Measurements from ENCODE around the gene UBE3B.
A peak's percentile ranks its signal among the peaks of the same experiment; 100 is the strongest.

The UBE3B gene

DNA sequence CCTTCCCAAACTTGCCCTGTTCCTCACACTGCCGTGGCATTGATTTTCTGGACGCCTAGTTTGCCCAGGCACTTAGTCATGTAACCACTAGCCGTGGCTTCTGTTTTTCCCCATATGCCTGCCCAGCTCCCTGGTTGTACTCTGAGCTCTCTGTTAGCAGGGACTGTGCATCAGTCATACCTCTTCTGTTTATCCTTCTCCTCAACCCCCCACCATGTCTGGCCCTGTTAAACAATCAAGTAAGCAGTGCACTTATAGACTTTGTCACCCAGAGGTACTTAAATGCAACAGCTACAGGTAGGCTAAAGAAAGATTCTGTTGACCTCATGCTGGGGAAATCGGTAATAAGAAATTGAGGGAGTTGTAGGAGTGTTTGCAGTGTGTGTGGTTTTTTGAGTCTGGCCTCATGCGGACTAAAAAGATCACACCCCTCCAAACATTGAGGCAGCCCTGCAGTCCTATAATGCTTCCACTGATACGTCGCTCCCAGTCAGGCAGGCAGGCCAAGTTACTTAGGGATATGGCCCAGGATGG is 17.0 kb downstream of the UBE3B start:
- no peak for DNase-seq (ENCODE audit: low read depth in 2 of 2)

DNA sequence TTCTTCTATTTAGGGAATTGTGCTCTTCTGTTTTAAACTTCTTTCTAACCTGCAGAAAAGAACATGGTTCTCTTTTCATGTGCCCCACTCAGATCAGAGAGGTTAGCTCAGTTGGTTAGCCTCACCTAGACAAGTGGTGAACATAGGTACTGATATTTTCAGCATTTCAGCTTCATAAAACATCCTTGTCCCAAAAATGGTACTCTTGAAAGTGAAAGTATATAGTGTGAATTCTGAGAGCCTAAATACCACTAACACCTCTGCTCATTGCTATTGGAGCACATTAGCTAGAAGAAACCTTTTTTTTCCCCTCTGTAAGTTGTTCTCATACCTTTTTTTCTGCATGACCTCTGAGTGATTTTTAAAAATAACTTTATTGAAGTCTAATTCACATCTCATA is 17.6 kb downstream of the UBE3B start:
- DNase-seq (ENCODE audit: low read depth in 2 of 2), result no peak

DNA sequence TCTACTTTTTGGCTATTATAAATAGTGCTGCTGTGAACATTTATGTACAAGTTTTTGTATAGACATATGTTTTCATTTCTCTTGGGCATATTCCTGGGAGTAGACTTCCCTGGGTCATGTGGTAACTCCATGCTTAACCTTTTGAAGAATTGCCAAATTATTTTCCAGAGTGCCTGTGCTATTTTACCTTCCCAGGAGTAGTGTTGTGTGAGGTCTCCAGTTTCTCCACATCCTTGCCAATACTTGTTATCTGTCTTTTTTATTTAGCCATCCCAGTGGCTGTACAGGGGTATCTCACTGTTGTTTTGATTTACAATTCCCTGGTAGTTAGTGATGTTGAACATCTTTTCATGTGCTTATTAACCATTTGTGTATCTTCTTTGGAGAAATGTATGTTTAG is 18.9 kb downstream of the UBE3B start:
- DNase-seq (ENCODE audit: low read depth in 2 of 2), result no peak

DNA sequence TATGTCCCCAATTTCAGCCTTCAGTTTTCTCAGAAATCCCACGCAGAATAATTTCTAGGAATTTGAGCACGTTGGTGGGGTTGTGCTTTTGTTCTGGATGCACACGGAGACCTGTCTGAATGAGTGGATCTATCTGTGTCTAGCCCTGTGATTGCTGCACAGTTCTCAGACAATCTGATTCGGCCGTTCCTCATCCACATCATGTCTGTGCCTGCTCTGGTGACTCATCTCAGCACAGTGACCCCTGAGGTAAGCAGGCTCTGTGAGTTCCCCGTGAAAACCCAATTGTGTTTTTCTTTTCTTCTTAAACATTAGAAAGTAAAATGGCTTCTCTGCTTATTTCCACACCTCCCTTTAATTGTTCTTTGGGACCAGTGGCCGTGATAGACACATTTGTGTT is 20.2 kb downstream of the UBE3B start:
- DNase-seq (ENCODE audit: low read depth in 2 of 2), result no peak

DNA sequence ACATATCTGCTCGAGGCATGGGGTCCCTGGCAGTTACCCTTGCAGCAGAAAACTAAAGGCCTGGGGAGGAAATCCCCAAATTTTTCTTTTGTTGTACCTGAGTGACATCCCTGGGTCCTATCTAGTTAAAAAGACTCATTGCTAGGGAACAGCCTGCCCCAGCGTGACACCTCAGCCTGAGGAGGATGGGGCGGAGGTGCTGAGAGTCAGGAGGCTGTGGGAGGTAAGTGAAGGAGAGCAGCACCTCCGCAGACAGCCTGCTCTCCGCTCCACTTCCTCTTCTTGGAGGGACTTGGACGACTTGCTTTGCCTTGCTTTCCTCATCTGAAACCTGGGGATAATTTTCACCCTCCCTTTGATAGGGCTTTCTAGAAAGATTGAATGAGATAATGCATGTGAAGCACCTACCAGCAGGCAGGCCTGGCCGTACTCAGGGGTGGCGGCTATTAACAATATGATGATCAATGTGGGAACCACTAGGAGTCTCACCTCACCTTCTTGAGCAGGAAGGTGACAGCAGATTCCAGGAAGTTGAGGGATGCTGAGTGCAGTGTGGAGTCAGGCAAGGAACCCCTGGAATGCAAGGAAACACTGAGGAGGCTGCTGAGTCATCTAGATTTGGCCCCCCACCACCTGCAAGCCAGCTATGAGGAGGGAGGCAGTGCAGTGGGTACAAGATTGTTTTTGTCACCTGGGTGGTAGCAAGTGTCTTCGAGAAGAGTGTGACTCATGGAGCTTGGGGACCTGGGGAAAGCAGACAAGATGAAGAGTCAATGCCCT is 23.2 kb downstream of the UBE3B start:
- no peak for DNase-seq (ENCODE audit: low read depth in 2 of 2)

DNA sequence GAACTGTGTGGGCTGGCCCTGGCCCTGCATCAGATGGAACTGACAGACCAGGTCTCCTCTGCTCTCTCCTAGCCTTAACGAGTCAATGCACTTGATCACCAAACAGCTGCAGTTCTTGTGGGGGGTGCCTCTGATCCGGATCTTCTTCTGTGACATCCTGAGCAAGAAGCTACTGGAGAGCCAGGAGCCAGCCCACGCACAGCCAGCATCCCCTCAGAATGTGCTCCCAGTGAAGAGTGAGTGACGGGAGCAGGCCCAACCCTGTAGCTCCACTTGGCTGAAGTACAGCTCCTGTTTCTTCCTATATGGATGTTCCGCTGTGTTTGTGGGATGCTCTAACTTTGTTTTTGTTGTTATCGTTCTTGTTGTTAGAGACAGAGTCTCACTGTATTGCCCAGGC is 23.9 kb downstream of the UBE3B start:
- no peak for DNase-seq (ENCODE audit: low read depth in 2 of 2)

DNA sequence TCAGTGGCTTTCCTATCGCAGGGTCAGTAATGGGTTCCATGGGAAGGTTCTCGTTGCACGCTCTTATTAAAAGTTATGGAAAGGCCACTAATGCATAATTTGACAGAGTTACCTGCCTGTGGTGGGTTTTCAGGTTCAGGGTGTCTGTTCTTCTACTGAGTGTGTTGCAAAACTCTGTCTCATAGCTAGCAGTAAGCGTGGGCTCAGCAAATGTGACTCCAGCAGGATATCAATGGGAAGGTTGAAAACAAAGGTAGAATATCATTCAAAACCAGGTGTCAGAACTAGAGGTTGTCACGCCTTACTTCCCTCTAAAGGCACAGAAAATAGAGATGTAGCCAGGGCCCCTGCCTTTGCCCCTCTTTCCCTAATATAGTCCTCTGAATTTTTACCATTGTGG is 24.9 kb downstream of the UBE3B start:
- no peak for DNase-seq (ENCODE audit: low read depth in 2 of 2)

DNA sequence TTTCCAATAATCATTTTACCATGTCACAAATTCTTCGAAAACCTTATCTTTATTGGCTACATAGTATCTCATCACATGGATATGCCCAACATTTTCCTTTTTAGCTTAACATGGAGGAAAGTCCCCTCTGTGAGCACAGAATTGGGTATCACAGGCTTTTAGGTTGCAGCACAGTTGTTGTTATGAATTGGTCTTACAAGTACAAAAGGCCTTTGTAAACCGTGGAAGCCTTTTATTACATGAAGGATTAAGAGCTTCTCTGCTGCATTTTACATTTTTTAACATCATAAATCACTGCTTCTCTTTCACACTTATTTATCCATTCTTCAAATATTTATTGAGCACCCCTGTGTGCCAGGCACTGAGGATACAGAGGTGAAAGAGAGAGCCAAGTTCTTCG is 26.2 kb downstream of the UBE3B start:
- no peak for DNase-seq (ENCODE audit: low read depth in 2 of 2)

DNA sequence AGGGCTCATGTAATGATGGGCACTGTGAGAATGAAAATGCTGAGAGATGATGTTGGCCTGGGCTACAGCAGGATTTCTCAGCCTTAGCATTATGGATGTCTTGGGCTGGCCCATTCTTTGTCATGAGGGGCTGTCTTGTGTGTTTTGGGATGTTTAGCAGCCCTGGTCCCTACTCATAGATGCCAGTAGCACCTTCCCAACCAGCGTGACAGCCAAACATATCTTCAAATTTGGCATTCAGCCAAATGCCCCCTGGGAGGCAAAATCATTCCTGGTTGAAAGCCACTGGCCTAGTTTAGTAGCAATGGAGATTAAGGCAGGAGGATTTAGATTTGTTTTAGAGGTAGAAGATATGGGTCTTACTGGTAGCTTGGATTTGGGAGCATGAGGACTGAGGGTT is 26.6 kb downstream of the UBE3B start:
- no peak for DNase-seq (ENCODE audit: low read depth in 2 of 2)

DNA sequence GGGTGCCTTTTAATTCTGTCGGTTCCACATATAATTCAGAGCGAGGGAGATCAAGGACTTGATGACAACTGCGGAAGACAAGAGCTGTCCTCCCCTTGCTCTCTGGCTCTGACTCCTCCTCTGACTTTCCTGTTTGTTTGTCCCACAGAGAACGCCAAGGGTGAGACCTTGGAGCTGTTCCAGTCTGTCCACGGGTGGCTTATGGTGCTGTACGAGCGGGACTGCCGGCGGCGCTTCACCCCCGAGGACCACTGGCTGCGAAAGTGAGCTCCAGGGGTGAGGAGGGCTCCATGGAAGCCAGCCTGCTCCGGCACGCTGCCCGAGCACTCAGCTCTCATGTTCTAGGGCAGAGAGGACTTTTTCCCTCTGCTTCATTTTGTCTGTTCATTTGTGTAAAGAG is 32.8 kb downstream of the UBE3B start:
- no peak for DNase-seq (ENCODE audit: low read depth in 2 of 2)

DNA sequence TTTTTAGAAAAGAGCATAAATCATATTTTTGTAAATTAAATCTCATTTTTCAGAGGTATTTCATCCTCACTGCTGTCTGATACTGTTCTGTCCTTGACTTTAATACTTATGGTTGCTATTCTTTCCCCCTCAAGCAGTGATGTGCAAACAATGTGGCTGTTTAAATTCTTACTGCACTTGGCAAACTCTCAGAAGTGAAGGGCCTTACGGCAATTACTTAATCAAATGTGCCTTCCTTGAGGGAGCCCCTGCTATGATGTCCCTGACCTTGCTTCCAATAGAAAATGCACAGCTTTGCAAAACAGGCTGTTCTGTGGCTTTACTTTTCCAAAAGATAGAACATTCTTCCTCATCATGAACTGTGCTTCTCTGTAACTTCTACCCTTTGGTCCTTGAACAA is 35.2 kb downstream of the UBE3B start:
- DNase-seq (ENCODE audit: low read depth in 2 of 2), result no peak

DNA sequence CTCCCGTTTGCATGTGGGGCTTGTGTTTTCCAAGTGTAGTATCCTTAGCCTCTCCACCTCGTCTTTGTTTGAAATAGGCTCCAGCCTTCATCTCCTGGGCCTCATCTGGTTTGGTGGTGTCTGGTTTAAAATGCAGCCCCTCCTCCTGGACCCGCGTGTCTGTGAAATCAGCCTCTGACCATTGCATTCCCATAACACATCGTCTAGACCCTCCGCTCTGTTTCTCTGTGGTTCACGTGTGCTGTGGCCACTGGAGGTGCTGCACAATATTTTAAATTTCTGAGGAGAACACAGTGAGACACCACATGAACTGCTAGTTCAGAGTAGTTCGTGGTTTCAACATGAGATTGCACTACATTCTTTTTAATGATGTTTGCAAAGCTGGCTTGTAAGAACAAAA is 35.6 kb downstream of the UBE3B start:
- no peak for DNase-seq (ENCODE audit: low read depth in 2 of 2)

DNA sequence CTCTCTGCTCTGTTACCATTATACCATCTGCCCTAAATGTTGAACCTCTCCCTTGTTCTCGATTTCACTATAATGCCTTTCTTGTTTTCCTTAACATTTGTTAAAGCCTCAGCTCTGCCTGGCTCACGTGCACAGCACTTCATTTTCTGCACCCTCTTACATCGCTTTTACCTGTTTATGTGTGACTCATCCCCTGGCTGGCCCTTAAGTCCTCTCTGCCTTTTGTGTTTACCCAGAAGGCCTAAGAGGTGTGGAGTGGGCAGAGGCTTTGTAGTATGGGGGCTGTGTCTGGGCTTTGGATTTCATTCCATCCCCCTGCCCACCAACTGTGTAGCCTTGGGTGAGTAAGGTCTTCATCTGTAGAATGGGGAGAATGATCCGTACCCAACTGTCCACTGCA is 36.5 kb downstream of the UBE3B start:
- no peak for DNase-seq (ENCODE audit: low read depth in 2 of 2)

DNA sequence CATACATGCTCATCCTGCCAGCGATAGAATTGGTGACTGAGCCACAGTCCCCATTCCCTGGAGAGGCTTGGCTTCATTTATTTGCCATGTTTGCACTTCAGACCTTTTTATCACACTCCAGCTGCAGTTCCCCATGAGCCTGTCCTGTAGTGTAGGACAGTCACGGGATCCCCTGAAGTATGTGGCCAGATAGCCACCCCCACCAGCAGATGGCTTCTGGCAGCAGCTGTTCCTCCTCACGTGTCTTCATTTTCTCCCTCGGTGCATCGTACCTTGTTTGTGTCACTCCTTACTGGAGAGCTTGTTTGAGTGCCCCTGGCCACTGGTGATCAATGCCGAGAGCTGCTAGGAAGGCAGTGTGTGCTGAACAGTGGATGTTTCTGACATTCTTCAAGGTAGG is 40.2 kb downstream of the UBE3B start:
- no peak for DNase-seq (ENCODE audit: low read depth in 2 of 2)

DNA sequence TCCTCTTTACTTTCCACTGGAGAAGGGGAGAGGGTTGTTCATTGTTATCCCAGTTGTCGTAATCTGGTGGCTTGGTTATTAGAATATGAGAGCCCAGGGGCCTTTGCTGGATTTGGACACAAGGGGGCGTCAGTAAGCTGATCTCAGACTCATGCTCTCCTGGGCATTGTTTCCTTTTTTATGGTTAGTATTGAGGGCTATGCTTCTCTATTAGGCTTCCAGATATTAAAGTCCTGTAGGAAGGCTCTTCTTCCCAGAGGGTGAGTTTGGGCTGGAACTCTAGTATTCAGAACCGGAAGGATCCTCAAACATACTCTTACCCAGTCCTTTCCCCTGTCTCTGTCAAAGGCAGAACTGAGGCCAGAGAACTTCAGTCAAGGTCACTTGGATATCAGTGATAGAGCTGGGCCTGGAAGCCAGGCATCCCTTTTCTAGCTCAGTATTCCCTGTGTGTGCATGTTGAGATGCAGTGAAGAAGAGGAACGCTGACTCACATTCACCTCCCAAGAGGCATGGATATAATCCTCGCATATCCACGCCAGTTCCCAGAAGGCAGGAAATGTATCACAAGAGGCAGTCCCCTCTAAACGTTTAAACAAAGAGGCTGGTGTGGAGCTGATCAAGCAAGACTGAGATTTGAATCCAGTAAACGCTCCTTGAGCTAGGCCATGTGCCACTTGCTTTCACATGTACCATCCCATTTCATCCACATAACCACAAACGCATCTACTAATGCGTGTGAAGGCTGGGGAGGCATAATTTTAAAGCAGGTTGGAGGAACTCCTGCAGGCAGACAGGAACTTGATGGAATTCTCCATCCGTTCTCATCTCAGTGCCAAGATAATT is 41.6 kb downstream of the UBE3B start:
- DNase-seq (ENCODE audit: low read depth in 2 of 2), result peak; percentile 80 to 82

DNA sequence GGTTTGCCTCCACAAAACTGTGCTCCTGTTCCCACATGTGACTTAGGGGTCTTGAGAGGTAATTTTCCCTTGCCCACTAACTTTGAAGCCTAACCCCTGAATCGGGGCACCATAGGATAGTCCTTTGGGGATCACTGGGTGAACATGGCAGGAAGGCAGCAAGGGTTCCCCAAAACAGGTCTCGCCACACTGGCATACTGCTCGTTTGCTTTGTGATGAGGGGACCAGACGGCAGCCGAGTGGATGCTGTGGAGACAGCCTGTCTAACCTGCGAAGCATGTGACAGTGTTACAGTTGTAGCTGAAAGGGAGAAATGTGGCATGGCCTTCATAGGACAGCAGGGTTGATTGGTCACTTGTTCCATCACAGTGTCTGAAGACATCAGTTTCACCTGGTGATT is 42.4 kb downstream of the UBE3B start:
- no peak for DNase-seq (ENCODE audit: low read depth in 2 of 2)

DNA sequence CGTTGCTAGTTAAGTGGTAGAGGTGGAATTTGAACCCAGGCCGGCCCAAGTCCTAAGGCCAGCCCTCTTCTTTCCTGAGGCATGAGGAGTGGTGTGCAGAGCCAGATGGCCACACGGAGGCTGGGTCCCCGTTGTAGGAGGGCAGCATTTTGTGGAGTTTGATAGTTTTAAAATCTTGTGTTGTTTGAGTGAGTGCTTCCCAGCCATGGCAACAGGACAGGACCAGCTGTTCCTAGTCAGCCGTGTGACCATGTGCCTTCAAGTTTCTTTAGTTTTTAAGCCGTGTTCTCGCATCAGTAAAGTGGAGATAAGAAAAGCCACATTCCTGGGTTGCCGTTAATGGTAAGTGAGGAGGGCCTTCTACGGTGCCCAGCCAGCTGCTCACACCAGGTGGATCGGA is 44.4 kb downstream of the UBE3B start:
- DNase-seq (ENCODE audit: low read depth in 2 of 2), result no peak

DNA sequence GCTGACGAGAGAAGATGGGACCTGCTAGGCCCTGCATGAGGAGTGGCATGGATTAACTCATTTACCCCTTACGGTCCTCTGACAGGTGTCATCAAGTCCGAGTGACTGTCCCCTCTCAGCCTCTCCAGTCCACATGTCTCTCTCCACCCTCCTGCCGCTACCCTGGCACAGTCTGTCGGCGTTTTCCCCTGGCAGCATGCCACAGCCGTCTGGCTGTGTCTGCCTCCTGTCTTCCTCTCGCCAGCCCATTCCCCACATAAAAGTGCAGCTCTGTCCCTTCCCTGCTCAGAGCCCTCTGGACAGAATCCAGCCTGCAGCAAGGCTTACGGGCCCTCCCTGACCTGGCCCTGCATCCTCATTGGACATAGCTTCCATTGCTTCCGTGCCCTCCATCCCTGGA is 45.6 kb downstream of the UBE3B start:
- no peak for DNase-seq (ENCODE audit: low read depth in 2 of 2)

DNA sequence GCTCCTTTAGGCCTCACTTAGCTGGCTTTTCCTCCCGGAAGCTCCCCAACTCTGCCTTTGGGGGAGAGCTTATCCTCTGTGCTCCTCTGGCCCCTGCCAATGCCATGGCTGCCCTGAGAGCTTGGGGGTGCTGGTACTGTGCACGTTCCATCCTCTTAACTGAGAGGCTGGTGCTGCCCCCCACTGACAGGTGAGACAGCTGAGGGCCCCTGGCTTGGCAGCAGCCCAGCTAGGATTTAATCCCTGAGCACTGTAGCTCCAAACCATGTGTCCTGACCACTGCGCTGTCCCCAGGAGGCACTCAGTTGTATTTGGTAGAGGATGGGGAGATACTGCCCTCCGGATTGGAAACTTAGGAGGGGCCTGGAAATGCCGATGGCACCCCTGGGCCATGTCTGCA is 46.1 kb downstream of the UBE3B start:
- DNase-seq (ENCODE audit: low read depth in 2 of 2), result no peak

DNA sequence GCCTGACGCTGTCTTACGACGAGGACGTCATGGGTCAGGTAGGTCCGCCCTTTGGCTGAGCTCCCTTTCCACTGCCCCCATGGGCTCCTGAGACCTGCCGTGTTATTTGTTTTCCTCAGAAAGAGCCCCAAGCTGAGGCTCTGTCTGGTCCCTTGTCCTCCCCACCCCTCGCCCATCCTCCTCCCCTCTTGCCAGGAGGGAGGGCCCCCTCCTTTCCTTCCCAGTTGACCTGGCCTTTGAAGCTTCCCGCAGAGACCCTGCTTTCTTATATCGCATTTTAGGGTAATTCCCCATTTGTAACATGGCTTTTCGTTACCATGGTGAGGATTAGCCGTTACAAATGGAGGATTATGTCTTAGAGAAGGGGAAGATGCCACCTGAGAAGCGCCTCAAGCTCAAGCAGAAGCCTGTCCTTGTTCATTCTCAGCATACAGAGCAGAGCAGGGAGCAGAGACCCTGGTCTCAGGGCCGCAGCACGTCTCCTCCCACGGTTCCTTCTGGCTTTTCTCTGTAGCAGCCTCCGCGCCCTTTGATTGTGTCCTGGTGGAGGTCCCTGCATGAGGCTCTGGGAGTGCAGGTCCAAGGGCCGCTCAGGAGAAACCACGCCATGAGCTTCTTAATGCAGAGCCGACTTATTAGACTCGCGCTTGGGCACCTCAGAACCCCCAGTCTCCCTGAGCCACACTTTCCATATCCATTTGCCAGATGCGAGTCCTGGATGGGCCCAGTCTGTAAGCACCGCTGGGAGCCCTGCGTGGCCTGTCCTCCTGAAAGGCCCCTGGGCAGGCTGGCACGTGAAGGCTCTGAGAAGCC is 47.2 kb downstream of the UBE3B start:
- no peak for DNase-seq (ENCODE audit: low read depth in 2 of 2)

DNA sequence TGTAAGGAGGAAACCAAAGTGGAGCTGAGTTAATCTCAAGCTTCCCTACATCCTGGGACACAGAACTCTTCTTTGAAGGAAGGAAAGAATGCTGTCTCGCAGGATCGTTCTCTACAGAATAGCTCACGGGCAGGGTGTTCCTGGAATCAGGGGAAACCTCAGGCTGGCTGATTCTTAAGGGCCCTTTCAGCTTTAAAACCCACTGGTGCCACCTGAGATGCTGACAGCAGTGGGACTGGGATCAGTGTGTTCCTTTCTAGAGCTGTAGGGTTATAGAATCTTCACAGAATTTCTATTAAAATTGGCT is 47.8 kb downstream of the UBE3B start:
- no peak for DNase-seq (ENCODE audit: low read depth in 2 of 2)

DNA sequence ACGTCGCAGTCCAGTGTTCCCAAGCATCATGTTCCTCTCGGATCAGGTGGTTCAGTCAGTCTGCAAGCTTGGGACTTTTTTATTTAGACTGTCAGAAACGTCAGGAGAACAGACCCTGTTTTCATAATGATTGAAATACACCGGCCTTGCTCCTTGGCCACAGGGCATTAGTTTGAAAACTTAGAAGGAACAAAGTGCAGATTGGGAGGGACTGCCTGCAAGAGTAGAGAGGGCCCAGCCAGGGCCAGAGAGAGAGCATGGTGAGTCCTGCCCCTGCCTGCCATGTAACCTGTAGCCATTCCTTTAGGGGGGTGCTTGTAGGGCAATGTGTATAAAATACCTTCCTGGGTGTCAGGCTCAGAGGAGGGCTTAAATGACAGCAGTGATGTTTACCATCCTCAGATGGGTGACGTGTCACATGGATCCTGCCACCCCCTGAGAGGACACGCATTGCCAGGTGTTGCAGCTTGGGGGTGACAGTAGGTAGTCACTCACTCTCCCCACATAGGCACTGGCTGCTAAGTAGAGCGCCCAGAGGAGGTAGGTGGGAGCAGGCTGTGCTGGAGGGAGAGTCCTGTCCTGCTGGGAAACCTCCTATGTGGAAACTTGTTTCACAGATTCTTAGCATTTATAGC is 50.2 kb downstream of the UBE3B start:
- no peak for DNase-seq (ENCODE audit: low read depth in 2 of 2)
